GM21528 (cell line): ENCODE measurements around the gene PGLYRP1.

ENCODE experiments used
- ATAC-seq: cut with Tn5 transposase; IDR thresholded peaks from one replicate; pipeline ENCODE4 v1.9.1; 2021; ENCODE audit warnings: mild to moderate bottlenecking, moderate library complexity; ENCODE audit not compliant: unreplicated experiment, low FRiP score

Gene PGLYRP1

DNA sequence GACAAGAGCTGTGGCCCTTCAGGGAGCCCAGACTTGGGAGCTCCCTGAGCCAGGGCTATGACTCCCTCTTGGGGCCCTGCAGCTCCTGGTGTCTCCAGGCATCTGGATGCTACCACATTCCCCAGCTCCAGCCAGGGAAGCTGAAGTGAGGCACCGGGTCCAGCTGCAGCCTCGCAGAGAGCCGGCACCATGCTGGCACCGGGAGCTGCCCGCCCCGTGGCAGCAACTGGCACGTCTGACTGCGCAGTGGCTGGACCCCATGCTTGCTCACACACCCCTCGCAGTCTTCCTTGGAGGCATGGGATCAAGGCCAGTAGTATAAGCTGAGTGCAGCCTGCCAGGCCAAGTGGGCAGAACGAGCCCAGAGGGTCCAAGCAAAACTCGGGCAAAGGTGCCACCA is 10.5 kb upstream of the PGLYRP1 start:
- no peak for ATAC-seq

GRCh38 chr19:46032597-46033025 is 9.8 kb upstream of the PGLYRP1 start:
- no peak for ATAC-seq

DNA sequence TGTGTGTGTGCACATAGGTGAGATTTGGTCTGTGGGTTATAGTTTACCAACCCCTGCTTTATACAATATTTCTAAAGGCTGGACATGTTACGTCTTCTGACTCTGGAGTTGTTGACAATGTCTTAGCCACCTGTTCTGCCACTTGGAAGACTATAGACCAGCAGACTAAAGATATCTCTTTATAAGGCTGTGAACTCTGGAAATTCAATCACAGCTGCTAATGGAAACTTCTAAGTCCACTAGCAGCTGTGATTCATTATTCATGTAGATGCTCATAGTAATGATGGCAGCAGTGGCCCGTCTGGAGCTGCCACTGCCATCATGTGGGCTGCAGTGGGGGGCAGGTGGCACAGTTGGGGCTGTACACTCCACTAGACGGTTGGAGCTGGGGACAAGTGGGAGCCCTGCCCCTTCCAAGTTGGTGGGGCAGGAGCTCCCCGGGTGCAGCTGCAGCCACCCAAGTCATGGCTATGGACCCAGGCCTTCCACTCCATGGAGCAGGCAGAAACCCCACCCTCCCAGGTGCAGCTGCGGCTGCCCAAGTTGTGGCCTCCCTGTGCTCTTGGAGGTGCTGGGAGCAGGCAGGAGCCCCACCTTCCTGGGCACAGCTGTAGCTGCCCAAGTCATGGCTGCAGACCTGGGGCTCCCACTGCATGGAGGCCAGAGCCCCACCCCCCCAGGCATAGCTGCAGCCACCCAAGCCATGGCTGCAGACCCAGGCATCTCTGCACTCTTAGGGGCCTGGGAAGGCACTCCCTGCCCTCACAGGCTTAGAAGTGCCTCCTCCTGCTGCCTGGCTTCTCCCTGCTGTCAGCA is 9.1 kb upstream of the PGLYRP1 start:
- ATAC-seq: no peak

DNA sequence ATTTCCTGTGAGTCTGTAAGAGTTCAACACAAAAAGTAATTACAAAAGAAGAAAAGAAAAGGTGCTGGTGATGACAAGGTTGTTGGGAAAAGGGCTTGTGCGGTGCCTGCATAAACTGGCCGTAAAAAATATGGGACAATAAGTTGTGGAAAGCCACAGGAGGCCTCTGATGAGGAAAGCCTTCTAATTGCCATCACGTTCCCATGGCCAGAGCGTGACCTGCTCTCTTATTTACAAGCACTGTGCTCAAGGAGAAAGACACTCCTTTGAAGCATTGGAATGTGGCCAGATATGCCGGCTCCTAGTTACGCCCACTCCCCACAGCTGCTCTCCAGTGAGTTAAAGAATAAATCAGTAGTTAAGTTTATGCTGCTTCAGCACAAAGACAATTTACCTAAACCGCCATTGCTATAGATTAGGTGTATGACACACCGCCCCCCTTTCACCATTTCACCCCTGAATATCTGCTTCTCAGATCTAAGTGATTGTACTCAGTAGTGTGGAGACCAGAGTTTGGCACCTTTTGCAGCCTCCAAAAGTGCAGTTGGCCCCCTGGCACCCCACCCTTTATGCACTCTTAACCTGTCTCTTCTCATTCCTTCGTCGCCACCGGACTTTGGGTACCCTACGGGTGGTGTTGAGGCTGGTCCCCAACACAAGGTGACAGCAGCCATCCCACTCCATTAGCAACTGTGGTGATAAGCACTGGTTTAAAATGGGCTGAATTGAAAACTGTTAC is 8.1 kb upstream of the PGLYRP1 start:
- ATAC-seq: no peak

DNA sequence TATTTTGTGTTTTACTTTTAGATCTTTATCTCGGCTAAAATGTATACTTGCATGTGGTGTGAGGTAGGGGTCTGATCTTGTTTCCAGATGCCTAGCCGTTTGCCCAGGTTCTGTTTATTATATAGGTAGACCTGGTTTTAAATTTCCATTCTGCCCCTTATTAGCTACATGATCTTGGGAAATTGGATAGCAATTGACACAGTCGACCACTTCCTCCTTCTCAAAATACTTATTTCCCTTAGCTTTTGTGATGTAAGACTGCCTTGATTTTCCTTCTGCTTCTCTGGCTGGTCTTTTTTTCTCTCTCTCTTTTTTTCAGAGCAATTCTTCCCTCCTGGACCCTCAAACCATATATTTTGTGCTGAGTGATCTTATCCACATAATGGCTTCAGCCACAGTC is 3.0 kb upstream of the PGLYRP1 start:
- ATAC-seq: no peak

- no peak for ATAC-seq
Observed at GRCh38 chr19:46023311-46023779, 492 bp upstream of the PGLYRP1 start.

- no peak for ATAC-seq
Observed at GRCh38 chr19:46022061-46022430, 807 bp downstream of the PGLYRP1 start.

DNA sequence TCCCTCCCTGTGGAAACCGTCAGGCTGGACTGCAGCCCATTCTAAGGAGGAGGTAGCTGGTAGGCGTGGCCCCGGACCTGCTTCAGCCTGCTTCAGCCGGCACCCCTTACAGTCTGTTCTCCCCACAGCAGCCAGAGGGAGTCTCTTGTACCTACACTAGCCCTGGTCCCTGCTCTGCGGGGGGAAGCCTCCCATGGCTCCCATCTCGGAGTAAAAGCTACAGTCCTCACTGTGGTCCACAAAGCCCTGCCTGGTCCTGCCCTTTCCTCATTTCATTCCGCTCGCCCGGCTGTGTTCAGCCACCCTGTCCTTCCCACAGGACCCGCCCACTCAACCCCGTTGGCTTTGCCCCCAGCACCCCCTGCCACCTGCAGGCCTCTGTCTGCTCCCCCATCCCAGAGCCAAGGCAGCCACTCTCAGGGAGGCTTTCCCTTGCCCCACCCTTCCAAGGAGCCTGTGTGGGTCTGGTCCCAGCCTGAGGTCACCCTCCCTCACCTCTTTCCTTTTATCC is 1.3 kb downstream of the PGLYRP1 start:
- no peak for ATAC-seq

DNA sequence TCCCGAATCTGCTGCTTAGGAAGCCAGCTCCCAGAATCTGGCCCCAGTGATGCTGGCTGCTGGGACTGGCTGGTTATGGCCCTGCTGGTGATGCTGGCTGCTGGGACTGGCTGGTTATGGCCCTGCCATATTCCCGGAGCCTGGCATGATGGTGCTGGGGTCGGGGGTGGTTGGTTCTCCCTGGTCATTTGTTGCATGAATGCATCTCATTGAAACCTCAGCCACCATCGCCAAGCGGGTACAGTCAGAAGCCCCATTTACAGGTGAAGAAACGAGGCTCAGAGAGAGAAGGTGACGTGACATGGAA is 2.1 kb downstream of the PGLYRP1 start:
- ATAC-seq: no peak

DNA sequence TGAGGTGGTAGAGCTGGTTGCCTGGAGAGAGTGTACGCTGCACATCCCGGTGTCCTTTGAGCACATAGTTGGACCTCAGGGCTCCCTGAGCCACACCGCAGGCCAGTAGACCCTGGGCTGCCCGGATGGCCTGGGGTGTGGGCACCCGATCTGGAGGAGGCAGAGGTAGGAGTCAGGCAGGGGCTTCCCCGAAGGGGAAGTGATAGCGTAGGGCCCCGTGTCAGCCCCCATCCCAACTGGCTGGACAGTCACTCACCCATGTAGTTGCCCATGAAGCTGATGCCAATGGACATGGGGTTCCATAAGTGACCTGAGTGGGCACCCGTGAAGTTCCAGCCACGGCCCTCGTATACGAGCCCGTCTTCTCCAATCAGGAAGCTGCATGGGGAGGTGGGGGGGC is 3.6 kb downstream of the PGLYRP1 start:
- ATAC-seq: no peak

GRCh38 chr19:46018729-46019251 is 4.1 kb downstream of the PGLYRP1 start:
- no peak for ATAC-seq

DNA sequence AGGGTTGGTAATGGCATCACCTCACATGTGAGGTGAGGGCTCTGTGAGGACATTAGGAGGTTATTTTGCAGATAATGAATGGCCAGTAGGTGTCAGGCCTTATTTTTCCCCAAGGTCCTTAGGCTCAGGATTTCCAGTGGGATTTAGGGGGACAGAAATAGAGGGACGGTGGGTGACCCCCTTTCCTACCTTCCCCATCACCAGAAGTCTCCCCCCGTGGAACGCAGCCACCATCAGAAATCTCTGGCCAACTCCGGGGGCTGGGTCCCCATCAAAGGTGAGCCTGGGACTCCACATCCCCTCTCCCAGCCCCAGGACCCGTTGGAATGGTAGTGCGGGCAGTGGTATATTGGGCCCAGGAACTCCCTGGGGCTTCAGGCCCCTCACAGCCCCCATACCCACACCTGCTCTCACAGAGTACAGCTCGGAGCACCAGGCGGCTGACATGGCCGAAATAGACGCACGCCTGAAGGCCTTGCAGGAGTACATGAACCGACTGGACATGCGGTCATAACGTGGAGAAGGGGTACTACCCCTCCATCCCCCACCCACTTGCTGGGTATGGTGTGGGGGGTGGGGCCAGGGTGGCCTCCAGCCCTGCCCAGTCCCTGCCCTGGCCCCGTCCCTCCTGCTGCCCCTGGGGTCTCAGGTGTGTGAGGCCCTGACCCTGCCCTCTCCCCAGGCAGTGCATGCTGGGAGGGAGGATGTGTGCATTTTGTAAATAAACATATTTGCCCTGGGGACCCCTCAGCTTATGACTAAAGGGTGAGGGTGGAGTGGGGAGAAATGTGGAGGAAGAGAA is 4.8 kb downstream of the PGLYRP1 start:
- no peak for ATAC-seq

- no peak for ATAC-seq
Observed at GRCh38 chr19:46017095-46017429, 5.8 kb downstream of the PGLYRP1 start.

DNA sequence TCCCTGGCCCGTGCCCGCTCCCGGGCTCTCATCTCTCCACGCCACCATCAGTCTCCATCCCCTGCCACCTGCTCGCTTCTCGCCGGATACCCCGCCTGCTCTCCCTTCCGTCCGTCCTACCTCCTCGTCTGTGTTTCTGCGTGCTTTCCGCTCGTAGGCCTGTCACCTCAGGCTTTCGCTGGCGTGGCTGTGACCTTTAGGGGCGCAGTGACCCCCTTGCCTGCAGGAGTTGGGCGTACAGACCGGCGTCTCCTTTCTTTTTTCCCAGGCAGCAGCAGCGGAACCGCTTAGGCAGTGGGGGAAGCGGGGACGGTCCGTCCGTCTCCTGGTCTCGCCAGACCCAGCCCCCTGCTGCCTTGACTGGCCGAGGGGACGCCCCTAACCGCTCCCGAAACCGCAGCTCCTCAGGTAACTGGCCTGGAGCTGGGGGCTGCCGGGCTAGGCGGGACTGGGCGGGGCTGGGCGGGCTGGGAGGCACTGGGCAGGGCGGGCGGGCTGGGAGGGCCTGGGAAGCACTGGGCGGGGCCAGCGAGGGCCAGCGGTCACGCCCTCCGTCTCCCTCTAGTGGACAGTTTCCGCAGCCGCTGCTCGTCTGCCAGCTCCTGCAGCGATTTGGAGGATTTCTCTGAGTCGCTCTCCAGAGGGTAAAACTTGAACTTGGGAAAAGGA is 6.3 kb downstream of the PGLYRP1 start:
- ATAC-seq: no peak

DNA sequence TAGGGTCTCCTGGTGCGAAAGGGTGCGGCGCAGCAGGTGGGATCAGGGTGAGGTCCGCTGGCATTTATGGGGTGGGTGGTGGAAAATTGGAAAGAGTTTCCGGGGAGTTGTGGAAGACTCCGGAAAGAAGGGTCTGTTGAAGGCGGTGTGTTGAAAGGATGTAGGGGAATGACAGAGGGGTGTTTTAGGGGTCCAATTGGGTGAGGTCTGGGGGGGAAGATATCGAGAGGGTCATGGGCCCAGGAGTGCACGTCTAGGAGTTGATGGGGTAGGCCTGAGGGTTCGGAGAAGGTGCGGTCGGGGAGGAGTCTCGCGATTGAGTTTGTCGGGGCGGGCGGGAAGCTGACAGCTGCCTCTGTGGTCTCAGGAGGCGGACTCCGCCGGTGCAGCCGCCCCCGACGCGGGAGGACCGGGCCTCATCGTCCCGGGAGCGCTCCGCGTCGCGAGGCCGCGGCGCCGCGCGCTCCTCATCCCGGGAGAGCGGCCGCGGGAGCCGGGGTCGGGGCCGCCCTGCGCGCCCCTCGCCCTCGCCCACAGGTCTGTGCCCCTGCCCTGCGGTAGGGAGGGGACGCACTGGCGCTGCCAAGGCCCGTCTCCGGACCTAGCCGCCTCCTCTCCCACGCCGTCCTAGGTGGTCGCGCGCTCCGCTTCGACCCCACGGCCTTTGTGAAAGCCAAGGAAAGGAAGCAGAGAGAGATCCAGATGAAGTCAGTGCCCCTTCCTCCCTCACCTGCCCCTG is 7.0 kb downstream of the PGLYRP1 start:
- no peak for ATAC-seq

- ATAC-seq: no peak
Observed at GRCh38 chr19:46014941-46015686, 7.7 kb downstream of the PGLYRP1 start.

DNA sequence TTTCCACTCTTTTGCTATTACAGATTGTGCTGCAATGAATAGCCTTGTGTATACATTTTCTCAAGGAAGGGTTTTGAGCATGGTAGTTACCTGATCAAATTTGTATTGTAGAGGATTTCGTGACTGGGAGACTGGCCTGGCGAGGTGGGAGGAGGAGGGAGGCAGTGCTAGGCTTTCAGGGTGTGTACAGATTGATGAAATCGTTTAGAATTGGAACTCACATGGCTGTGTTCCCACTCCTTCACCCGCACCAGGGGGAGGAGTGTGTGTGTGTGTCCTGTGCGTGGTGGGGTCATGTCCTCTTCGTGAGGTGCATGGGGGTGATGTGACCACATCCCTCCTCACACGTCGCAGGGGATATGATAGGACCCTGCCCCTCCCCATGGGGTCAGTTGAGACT is 8.3 kb downstream of the PGLYRP1 start:
- ATAC-seq: no peak

DNA sequence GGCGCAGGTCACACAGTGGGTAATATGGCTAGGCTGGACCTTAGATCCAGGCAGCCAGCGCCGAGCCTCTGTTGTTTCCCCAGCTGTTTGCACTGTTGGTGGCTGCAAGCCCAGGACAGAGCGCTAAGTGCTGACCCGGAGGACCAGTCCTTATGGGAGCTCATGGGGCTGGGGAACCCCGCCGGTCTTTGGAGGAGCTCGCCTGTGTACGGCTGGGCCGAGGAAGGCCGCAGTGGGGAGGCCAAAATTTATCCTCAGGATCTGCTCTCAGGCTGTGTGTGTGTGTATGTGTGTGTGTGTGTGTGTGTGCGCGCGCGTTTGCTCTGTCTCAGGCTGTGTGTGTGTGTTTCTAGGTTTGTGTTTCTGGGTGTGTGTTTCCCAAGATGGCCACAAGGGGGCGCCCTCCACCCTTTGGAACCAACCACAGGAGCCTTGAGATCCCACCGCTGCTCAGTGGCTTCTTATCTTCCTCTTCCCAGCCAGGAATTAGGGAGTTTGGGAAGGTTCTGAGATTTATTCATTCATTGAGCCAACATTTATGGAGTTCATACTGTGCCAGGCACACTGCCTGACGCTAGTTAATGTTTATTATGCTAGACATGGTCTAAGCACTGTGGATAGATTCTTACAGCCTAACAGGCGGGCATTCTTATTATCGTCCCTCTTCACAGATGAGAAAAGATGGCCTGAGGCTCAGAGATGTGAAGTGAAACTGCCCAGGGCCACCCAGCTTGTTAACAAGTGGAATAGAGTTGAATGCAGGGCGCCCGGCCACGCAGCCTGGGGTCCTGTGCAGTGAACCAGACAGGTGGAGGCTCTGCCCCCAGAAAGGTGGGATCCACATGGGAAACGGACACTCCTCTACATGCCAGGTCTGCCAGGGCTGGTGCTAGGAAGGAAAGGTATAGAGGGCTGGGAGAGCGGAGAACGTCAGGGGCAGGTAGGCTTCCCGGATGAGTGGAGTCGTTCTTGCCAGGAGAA is 13.0 kb downstream of the PGLYRP1 start:
- no peak for ATAC-seq
